ENCODE results near the gene SLC35F3.
"Not testable (repeated sequence)": the region's sequence is repeated elsewhere in the genome, so short reads cannot be mapped to it uniquely, and the experiment has no call there.

SLC35F3 gene

GRCh38 chr1:234106032-234106431, 201.6 kb downstream of the SLC35F3 start:
- no peak for DNase-seq (ENCODE audit: low read depth in 2 of 2)

GRCh38 chr1:234107416-234108021, 203.0 kb downstream of the SLC35F3 start:
- DNase-seq (ENCODE audit: low read depth in 2 of 2) = no peak

DNA sequence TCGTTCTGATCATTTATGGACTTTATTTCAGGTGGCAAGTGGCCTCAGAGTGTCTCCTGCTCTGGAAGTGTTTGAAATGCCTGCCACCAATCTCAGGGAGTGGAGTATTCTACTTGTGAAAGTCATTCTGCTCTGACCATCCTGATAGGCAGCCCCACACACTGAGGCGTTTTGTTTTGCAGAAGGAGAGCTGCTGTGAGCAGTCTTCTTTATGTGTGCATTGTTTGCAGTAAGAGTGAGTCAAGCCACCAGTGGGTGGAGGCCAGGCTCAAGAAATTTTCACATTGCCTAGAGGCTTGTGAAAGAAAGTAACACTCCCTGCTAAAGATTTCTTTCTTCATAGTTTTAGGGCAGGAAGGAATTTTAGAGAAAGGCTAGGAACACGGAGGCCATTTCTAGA, 204.4 kb downstream of the SLC35F3 start:
- DNase-seq (ENCODE audit: low read depth in 2 of 2) = no peak

DNA sequence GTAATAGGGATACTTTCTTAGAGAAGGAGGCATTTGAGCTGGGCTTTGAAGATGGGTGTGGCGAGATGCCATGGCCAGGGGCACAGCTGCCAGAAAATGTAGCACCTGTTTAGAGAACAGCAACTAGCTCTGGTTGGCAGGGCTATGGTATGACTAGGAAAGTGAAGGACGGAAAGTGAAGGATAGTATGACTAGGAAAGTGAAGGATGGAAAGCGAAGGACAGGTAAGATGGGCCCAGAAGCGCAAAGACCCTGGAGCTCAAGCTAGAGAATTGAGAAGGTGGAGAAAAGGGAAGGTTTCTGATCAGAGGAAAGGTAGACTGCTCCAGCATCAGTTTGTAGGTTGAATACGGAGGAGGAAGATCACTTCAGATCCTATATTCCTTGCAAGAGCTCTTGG, 205.4 kb downstream of the SLC35F3 start:
- no peak for DNase-seq (ENCODE audit: low read depth in 2 of 2)

GRCh38 chr1:234111458-234112142, 207.1 kb downstream of the SLC35F3 start:
- DNase-seq (ENCODE audit: low read depth in 2 of 2) = no peak

DNA sequence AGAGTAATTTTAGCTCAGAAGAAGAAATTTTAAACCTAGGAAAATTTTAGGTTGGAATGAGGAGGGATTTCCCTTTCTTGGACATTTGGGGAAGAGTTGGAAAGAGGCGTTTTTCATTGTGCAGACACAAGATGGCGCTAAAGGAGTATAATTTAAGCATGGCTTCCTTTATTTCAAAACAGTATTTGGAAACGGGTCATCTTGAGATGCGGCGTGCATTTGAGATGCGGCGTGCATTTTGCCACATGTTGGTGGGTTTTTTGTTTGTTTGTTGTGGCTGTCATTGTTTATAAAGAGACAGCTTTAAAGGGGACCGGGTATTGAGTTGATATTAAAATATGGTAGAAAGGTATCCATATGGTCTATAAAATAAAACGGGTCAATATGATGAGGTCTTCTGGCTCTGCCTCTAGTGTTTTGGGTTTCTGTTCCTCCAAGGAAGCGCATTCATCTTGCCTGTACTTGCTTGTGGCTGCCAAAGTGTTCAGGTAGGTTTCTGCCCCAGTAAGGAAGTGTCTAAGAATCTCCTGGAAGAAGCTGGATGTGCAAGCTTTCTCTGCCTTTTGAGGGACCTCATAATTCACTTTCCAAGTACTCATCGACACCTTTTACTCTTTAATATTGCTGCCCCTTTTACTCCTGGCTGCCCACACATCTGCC, 210.3 kb downstream of the SLC35F3 start:
- no peak for DNase-seq (ENCODE audit: low read depth in 2 of 2)

DNA sequence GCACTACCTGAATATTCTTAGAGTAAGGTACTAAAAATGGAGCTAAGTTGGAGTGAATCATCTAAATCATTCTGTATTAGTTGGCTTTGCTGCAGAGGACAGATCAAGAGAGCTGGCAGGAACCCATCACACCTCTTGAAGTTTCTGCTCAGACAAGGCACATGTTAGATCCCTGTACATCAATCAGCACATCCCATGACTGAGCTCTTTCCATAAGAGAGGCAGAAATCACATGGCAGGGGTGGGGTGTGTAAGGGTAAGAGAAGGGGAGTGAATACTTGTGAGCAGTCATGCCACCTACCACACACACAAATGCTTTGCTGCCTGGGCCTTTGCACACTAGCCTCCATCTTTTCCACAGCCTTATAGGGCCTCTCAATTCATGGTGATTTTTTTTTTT, 214.4 kb downstream of the SLC35F3 start:
- no peak for DNase-seq (ENCODE audit: low read depth in 2 of 2)

DNA sequence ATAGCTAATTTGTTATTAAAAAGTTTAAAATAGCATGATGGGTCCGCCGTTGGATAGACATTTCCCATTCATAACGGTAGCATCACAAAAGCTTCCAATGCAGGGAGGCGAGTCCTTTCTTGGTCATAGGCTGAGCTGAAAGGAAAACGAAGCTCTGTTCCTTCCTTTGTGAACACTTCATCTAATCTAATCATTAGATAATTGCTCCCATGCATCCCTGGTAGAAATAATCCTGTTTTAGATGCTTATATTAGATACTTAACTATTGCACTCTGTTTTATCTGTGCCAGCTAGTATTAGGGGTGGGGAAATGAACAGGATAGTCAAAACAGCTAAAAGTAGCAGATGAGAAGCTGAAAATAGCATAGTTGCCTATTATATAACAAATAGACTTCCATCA, 215.0 kb downstream of the SLC35F3 start:
- DNase-seq (ENCODE audit: low read depth in 2 of 2) = no peak

- DNase-seq (ENCODE audit: low read depth in 2 of 2) = no peak
These were observed 216.0 kb downstream of the SLC35F3 start for GRCh38 chr1:234120327-234120944.

DNA sequence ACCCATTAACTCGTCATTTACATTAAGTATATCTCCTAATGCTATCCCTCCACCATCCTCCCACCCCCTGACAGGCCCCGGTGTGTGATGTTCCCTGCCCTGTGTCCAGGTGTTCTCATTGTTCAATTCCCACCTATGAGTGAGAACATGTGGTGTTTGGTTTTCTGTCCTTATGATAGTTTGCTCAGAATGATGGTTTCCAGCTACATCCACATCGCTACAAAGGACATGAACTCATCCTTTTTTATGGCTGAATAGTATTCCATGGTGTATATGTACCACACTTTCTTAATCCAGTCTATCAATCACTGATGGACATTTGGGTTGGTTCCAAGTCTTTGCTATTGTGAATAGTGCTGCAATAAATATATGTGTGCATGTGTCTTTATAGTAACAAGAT, 217.2 kb downstream of the SLC35F3 start:
- not testable (repeated sequence) for DNase-seq (ENCODE audit: low read depth in 2 of 2)

DNA sequence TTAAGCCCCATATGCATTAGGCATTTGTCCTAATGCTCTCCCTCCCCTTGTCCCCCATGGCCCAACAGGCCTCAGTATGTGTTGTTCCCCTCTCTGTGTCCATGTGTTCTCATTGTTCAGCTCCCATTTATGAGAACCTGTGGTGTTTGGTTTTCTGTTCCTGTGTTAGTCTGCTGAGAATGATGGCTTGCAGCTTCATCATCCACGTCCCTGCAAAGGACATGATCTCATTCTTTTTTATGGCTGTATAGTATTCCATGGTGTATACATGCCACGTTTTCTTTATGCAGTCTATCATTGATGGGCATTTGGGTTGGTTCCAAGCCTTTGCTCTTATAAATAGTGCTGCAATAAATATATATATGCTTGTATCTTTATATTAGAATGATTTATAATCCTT, 218.1 kb downstream of the SLC35F3 start:
- not testable (repeated sequence) for DNase-seq (ENCODE audit: low read depth in 2 of 2)

GRCh38 chr1:234123867-234124266, 219.4 kb downstream of the SLC35F3 start:
- no peak for DNase-seq (ENCODE audit: low read depth in 2 of 2)

DNA sequence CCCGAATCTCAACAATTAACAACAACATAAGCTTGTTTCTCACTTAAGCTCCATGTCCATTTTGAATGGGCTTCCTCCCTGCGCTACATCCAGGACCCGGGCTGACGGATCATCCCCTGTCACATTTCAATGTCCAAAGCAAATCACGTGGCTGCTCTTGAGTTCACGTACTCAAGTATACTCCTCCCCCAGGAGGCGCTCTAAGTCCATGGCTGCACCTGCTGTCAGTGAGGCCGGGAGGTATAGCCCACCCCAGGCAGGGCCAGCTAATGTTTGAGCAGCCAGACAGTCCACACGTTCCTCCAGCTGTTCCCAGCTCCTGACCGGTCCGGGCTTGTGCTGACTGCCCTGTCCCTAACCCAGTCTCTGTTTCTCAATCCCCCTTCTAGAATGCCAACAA, 220.8 kb downstream of the SLC35F3 start:
- DNase-seq (ENCODE audit: low read depth in 2 of 2) = no peak

- no peak for DNase-seq (ENCODE audit: low read depth in 2 of 2)
These were observed 221.2 kb downstream of the SLC35F3 start for GRCh38 chr1:234125714-234126113.

GRCh38 chr1:234127026-234127671, 222.7 kb downstream of the SLC35F3 start:
- no peak for DNase-seq (ENCODE audit: low read depth in 2 of 2)

GRCh38 chr1:234132795-234133194, 228.3 kb downstream of the SLC35F3 start:
- no peak for DNase-seq (ENCODE audit: low read depth in 2 of 2)

GRCh38 chr1:234134878-234135277, 230.4 kb downstream of the SLC35F3 start:
- no peak for DNase-seq (ENCODE audit: low read depth in 2 of 2)

DNA sequence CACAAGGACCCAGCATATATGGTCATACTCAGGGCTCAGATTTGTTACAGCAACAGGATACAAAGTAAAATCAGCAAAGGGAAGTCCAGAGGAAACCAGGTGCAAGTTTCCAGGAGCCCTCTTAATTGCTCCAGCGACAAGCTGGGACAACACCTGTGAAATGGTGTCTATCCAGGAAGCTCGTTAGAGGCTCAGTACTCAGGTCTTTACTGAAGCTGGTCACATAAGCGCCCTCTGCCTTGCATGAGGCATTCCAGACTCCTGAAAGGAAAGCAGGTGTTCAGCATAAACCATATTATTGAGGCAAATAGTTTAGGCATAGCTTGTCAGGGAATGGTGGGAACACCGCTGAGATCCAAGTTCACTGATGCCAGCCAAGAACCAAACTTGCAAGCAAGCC, 231.0 kb downstream of the SLC35F3 start:
- DNase-seq (ENCODE audit: low read depth in 2 of 2) = no peak

DNA sequence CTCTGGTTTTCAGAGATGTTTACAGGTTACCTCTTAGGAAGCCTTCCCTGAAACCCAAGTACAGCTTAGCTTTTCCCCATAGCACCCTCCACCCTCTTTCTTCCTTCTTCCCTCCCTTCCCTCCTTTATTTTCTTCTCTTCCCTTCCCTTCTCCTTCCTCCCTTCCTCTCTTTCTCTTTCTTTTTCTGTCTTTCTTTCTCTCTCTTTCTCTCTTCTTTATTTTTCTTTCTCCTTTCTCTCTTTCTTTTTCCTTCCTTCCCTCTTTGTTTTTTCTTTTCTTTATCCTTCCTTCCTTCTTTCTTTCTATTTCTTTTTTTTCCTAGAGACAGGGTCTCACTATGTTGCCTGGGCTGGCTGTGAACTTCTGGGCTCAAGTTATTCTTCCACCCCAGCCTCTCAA, 231.6 kb downstream of the SLC35F3 start:
- no peak for DNase-seq (ENCODE audit: low read depth in 2 of 2)

- DNase-seq (ENCODE audit: low read depth in 2 of 2) = no peak
These were observed 235.5 kb downstream of the SLC35F3 start for GRCh38 chr1:234139966-234140365.

DNA sequence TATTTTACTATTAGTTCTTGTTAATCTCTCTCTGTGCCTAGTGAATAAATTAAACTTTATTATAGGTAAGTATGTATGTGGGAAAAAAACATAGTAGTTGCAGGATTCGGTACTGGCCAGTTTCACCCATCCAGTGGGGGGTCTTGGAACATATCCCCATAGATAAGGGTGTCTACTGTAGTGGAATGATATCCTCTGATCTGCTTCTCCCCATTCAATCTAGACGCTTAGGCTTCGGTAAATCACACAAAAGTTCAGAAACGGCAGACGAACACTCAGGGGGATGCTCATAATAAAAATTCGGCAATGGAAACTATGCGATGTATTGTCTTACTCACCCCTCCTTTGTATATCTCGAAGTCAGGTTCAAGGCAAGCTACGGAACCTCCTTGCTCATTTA, 235.9 kb downstream of the SLC35F3 start:
- no peak for DNase-seq (ENCODE audit: low read depth in 2 of 2)

DNA sequence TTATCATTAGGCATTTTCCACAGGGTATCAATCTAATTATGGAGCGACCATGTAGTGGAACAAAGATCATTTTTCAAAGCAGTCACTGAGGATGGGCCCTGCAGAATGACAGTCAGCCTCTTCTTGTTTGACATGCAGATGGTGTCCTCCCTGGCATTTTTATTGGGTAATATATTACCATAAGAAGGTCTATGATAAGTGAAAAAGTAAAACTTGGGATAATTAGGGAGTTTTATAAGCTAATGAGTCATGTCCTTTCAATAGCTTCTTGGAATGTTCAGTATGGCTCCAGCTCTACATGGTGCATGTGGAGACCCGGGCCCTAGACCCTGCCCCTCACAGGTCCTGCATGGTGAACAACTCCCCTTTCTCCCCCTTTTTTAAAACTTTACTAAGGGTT, 236.5 kb downstream of the SLC35F3 start:
- DNase-seq (ENCODE audit: low read depth in 2 of 2) = no peak

Data from stimulated activated CD8-positive, alpha-beta memory T cell treated with anti-CD3 and anti-CD28 coated beads, Interleukin-7, amount 100 ng/mL, for 1 hour (primary cell).